ENCODE results near the gene MARCHF4.

- TF ChIP-seq, protein P1, sequence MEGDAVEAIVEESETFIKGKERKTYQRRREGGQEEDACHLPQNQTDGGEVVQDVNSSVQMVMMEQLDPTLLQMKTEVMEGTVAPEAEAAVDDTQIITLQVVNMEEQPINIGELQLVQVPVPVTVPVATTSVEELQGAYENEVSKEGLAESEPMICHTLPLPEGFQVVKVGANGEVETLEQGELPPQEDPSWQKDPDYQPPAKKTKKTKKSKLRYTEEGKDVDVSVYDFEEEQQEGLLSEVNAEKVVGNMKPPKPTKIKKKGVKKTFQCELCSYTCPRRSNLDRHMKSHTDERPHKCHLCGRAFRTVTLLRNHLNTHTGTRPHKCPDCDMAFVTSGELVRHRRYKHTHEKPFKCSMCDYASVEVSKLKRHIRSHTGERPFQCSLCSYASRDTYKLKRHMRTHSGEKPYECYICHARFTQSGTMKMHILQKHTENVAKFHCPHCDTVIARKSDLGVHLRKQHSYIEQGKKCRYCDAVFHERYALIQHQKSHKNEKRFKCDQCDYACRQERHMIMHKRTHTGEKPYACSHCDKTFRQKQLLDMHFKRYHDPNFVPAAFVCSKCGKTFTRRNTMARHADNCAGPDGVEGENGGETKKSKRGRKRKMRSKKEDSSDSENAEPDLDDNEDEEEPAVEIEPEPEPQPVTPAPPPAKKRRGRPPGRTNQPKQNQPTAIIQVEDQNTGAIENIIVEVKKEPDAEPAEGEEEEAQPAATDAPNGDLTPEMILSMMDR (IDR thresholded peaks at IDR 0.05) = no peak
- TF ChIP-seq POLR2A (IDR thresholded peaks at IDR 0.05) = no peak
Measured at GRCh38 chr2:216406826-216407225, 34.5 kb upstream of the MARCHF4 start.

Data from thyroid gland (tissue), 4 donors.